HTERT RPE-1 (cell line): Measurements from ENCODE around the gene FMNL1.
"Not testable (repeated sequence)": the region's sequence is repeated elsewhere in the genome, so short reads cannot be mapped to it uniquely, and the experiment has no call there.

ENCODE experiments used
- in situ Hi-C: fragments of 300-500 bp; cut with MboI; formaldehyde crosslinking; loops from 4 replicates; pipeline ENCODE4 v1.14.3; 2020; ENCODE audit warnings: low sequenced_read_pairs

FMNL1 gene

DNA sequence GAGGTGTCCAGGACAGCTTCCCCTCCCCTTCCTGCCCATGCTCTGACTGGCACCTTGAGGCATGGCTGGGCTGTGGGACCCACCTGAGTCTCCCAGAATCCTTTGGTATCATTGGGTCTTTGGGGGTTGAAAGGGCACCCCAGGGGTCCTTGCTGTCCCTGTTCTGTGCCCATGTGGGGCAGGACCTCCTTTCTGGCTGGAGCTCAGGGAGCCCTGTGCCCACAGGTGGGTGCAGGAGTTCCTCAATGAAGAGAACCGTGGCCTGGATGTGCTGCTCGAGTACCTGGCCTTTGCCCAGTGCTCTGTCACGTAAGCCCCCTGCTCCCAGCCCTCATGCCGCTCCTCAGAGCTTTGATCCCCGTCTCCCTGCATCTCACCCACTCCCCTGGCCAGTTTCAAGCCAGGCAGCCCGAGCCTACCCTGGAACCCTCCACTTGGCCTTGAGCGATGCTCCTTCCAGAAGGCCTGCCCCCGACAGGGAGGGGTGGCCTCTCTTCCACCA lies 11.8 kb downstream of the FMNL1 start:
- in situ Hi-C loops = no loop called here

DNA sequence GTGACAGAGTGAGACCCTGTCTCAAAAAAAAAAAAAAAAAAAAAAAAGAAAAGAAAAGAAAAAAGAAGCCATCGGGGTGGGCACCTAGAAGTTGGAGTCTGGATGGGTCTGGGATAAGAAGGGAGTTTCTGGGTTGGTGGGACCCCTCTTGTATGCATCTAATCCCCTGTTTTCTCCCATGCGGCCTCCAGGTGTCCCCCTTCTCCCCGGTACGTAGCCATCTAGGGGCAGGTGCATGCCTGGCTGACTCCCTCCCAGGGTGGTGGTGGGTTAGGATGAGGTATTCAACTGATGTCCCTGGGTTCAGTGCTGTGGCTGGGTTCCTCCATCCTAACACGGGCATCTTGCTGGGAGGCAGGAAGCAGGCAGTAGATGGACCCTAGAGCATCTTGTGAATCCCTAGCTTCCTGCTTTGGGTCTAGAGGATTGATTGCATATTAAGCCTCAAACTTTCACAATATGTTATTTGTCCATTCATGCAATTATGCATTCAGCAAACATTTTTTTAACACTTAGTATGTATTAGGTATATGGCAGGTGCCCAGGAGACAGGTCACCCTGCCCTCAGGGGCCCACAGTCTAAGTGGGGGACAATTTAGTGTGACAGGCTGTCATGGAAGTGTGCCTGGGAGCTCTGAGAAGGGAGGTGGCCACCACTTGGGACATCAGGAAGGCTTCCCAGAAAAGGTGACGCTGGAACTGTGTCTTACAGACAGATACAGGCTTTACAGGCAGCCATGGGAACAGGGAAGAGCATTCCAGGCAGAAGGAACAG lies 13.1 kb downstream of the FMNL1 start:
- in situ Hi-C loops = no loop called here

DNA sequence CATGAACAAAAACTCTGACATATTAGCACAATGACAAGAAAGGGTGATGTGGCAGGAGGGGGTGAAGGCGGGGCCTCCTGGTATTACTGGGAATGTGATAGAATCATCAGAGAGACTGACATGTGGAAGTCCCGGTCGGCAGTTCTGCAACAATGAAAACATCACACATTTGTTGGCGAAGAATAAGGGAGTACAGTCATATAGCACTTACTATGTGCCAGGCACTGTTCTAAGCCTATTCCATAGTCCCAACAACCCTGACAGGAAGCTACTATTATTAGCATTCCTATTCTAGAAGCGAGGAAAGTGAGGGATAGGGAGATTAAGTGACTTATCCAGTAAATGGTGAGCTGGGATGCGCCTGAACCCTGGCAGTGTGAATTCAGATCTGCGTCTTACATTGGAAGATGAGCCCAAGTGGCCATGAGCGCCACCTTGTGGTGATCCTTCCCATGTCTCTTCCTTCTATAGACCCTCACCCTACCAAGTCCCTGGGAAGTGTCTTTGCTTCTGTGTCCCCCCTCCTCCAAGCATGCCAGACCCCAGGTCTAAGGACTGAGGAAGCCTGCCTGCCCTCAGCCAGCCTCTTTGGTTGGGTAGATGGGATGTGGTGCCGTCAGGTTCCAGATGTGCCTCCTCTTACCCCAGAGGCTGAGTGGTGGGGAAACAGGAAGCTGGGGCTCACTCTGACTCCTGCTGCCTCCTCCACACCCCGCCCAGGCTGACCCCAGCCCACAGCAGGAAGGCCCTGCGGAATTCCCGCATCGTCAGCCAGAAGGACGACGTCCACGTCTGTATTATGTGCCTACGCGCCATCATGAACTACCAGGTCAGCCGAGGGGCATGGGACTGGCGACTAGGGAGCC lies 14.0 kb downstream of the FMNL1 start:
- in situ Hi-C loops = no loop called here

- in situ Hi-C loops = no loop called here
Measured at GRCh38 chr17:45236282-45236606, 14.6 kb downstream of the FMNL1 start.

- in situ Hi-C loops = no loop called here
Measured at GRCh38 chr17:45237686-45238085, 16.0 kb downstream of the FMNL1 start.

DNA sequence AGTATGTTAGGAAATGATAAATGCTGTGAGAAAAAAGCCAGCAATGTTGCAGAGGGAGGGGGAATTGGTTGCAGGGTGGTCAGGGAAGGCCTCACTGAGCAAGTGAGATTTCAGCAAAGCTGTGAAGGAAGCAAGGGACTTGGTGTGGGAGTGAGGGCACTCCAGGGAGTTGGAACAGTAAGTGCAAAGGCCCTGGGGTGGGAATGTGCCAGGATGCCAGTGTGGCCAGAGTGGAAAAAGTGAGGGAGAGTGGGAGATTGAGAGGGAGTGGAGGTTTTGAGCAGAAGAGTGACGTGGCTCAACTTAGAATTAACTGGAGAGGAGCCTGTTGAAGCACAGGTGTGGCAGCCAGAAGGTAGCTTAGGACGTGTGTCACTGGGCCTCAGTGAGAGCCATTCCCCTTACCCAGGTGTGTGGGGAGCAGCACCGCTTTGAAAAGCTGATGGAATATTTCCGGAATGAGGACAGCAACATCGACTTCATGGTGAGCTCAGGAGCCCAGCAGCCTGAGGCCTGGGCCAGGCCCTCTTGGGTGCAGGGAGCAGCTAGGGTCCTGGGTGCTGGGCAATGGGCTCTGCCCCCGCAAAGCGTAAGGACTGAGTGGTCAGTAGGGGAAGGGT lies 16.6 kb downstream of the FMNL1 start:
- in situ Hi-C loops = no loop called here

DNA sequence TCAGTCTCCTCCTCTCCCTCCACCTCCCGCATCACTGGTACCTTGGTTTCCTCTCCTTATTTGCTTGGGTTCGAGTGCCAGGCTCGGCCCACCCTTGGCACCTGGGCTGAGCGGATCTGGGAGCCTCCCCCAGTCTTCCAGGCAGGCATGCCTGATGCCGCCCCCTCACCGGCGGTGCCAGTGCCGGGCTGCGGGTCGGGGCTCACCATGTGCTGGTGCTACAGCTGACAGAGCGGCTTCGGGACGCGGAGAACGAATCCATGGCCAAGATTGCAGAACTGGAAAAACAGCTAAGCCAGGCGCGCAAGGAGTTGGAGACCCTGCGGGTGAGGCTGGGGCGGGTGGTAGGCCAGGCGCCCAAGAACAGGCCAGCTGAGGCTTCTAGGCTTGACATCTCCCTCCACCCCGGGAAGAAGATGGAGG lies 19.2 kb downstream of the FMNL1 start:
- in situ Hi-C loops = no loop called here

DNA sequence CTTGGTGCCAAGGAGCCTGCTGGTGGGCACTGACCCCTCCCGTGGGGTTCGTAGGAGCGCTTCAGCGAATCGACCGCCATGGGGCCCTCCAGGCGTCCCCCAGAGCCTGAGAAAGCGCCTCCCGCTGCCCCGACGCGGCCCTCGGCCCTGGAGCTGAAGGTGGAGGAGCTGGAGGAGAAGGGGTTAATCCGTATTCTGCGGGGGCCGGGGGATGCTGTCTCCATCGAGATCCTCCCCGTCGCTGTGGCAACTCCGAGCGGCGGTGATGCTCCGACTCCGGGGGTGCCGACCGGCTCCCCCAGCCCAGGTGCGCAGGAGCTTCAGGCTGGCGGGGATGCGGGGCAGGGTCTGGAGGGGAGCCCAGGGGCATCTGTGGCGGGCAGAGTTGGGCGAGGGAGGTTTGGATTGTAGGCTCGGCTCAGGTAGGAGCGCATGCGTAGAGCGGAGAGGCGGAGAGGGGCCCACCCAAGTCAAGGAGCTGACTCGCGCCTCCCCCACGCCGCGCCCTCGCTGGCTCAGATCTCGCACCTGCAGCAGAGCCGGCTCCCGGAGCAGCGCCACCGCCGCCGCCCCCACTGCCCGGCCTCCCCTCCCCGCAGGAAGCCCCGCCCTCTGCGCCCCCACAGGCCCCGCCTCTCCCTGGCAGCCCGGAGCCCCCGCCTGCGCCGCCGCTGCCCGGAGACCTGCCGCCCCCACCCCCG lies 19.8 kb downstream of the FMNL1 start:
- in situ Hi-C loops = no loop called here

DNA sequence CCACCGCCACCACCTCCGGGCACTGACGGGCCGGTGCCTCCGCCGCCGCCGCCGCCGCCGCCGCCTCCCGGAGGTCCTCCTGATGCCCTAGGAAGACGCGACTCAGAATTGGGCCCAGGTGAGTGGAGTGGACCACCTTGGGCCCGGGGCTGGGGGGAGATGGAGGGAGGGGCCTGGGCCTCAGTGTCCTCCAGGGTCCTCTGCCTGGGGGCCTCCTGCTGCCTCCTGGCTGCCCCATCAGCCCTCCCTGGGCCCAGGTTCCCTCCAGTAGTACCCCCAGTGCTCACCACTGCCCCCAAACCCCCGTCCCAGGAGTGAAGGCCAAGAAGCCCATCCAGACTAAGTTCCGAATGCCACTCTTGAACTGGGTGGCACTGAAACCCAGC lies 20.3 kb downstream of the FMNL1 start:
- in situ Hi-C loops = no loop called here

- in situ Hi-C loops = no loop called here
Measured at GRCh38 chr17:45243750-45244149, 22.1 kb downstream of the FMNL1 start.

GRCh38 chr17:45244725-45245656 lies 23.3 kb downstream of the FMNL1 start:
- in situ Hi-C loops = no loop called here

DNA sequence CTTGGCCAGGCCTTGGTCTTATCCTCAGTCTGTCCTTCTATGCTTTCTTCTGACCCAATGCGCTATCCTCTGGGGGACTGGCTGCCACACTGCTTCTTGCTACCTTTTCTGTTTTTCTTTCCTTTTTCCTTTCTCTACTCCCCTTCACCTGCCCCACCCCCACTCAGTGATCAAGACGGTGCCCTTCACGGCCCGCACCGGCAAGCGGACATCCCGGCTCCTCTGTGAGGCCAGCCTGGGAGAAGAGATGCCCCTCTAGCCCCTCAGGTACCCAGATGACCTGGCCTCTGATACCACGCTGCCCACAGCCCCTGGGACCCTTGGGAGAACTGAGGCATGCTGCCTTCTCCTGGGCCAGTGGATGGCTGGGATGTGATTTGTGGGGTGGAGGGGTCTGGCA lies 24.7 kb downstream of the FMNL1 start:
- in situ Hi-C loops = no loop called here

GRCh38 chr17:45246861-45247428 lies 25.3 kb downstream of the FMNL1 start:
- in situ Hi-C loops = no loop called here

DNA sequence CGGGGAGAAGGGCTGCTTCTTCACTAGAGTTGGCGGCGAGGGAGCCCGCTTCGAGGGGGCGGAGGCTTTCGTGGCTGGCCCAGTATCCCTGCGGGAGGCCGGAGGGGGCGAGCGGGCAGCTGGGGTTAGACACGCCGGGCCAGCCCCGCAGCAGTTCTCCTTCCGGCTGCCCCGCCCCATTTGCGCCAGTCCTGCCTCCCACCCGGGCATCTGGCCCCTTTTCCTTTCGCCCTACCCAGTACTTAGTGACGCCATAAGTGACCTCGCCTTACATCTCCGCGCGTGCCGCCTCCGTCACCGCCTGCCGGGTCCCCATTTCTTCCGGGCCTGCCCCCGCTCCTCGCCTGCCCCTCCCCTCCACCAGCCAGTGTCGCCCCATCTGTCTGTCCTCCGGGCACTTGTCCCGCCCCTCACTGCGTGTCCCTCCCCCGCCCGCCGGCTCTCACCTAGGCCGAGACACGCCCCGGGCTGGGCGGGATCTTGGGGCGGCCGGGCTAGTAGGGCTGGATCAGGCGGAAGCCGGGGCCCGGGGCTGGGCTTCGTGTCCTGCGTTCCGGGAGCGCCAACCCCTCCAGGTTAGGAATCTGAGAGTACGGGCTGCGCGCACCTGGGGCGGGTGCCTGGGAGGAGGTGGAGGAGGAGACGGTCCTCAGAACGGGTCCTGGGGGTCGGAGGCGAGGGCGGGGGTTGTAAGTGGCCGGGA lies 25.9 kb downstream of the FMNL1 start:
- in situ Hi-C loops = no loop called here

DNA sequence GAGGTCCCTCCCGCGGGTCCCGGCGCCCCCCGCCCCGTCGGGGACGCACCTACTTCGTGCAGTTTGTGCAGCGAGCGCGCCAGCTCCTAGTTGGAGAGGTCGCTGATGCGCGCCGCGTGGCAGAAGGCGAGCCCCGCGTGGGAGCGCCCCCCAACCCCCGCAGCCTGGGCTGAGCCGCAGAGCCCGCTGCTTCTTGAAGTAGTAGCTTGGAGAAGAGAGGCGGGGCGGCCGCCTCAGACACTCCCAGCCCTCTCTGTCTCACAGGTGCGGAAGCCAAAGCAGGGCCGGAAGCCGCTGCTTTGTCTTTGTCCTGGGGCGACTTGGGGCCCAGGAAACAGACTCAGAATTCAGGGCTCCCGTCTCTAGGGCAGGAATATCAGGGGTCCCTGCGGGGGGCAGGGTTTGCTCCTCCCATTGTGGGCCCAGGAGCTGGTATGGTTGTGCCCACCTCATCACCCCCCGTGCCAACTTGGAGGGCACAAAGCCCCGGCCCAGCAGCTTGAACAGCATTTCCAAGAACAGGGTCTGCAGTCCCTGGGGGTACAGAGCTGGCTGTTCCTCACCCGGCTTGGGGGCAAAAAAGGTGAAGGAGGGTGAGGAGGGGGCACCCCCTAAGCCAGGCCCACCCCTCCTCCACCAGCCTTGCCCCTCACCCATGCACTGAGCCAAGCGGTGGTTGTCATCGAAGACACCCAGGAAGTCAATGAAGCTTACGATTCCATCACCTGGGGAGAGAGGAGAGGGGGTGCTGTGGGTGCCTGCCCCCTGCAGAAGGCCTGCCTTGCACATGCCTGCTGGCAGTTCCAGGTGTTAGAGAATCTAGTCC lies 26.7 kb downstream of the FMNL1 start:
- in situ Hi-C loops = no loop called here

DNA sequence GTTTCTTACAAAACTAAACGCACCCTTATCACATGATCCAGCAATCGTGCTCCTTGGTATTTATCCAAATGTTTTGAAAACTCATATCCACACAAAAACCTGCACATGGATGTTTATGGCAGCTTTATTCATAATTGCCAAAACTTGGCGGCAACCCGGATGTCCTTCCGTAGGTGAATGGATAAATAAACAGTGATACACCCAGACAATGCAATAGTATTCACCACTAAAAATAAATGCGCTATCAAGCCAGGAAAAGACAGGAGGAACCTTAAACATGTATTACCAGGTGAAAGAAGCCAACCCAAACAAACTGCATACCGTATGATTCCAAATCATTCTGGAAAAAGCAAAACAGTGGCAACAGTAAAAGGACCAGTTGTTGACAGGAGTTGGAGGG lies 30.2 kb downstream of the FMNL1 start:
- in situ Hi-C loops = no loop called here

- in situ Hi-C loops = not testable (repeated sequence)
Measured at GRCh38 chr17:45253237-45253636, 31.6 kb downstream of the FMNL1 start.

DNA sequence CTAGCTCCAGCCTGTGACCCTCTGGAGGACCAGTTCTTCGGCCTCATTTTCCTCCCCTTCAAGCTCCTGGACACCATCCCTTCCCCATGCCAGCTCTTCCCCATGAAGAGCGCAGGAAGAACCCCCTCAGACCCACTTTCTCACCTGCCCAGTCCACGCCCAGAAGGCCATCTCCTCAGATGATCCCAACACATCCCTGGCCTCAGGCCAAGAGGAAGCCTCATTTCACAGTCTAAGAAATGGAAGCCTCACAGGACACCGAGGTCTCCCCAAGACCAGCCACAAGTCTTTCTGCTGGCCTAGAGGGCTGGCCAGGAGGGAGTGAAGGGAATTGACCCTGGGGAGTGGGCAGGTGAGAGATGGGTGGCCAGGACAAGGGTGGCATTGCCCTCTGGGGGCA lies 32.2 kb downstream of the FMNL1 start:
- in situ Hi-C loops = no loop called here
